Fibroblast of villous mesenchyme (primary cell): ENCODE results near the gene SH3RF3. TPM values are rescaled to one million over a fixed set of nuclear protein-coding genes. Genes with fewer than 3 reads are reported as not detected.

Source experiments
- DNase-seq: peaks from one replicate; pipeline ENCODE4 v3.0.0-alpha.2; 2010; ENCODE audit warnings: low read depth
- H3K4me3 ChIP-seq: 2 replicates; pipeline ENCODE4 v1.5.1; 2011; ENCODE audit warnings: low read depth, mild to moderate bottlenecking, low read length
- total RNA-seq: library from RNA; depleted of rRNA; stranded (reverse); fragments of >200 nt; gene quantifications from 2 replicates; pipeline ENCODE4 v1.2.3, GENCODE V29; 2012
- TF ChIP-seq, protein P1 (sequence below): IDR thresholded peaks from 2 replicates; pipeline ENCODE4 v1.5.1; 2012; ENCODE audit warnings: low read depth, mild to moderate bottlenecking, low read length; ENCODE audit not compliant: insufficient read depth

Gene SH3RF3
- total RNA-seq, 1 donor: 13.4 TPM

DNA sequence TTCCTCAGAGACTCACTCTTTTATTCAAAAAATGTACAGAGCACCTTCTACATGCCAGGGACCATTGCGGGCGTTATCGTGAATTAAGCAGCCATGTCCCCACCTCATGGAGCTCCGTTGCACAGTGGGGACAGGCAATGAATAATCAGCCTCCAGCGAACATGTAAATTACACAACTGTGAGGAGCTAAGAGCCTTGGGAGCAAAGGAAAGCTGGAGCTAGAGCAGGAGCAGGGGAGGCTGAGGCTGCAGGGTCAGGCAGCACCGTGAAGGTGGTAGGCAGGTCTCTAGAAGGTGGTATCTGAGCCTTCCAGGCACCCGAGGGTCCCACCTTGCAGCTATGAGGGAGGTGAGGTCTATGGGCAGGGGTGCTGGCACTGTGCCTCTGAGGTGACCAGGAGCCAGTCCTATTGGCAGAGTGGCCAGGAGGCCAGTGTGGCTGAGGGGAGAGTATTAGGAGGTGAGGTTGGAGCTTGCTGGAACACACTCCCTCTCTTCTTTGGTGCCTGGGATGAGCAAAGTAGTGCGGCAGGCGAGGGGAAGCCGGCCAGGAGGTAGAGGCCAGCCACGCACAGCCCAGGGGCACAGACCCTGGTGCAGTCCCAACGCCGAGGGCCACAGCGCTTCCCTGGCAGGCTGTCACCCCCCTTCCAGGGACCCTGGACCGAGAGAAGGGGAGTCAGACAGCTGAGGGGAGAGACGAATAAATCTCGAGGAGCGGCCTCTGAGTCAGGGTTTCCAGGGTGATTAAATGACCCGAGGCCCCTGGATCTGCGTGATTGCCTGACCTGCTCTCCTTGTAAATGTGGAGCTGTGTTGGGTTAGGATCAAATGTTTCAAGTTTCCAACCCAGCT, 317.5 kb downstream of the SH3RF3 start:
- H3K4me3 ChIP-seq: no peak overlapping the region
- DNase-seq: no peak
- TF ChIP-seq, protein P1, sequence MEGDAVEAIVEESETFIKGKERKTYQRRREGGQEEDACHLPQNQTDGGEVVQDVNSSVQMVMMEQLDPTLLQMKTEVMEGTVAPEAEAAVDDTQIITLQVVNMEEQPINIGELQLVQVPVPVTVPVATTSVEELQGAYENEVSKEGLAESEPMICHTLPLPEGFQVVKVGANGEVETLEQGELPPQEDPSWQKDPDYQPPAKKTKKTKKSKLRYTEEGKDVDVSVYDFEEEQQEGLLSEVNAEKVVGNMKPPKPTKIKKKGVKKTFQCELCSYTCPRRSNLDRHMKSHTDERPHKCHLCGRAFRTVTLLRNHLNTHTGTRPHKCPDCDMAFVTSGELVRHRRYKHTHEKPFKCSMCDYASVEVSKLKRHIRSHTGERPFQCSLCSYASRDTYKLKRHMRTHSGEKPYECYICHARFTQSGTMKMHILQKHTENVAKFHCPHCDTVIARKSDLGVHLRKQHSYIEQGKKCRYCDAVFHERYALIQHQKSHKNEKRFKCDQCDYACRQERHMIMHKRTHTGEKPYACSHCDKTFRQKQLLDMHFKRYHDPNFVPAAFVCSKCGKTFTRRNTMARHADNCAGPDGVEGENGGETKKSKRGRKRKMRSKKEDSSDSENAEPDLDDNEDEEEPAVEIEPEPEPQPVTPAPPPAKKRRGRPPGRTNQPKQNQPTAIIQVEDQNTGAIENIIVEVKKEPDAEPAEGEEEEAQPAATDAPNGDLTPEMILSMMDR: no peak

DNA sequence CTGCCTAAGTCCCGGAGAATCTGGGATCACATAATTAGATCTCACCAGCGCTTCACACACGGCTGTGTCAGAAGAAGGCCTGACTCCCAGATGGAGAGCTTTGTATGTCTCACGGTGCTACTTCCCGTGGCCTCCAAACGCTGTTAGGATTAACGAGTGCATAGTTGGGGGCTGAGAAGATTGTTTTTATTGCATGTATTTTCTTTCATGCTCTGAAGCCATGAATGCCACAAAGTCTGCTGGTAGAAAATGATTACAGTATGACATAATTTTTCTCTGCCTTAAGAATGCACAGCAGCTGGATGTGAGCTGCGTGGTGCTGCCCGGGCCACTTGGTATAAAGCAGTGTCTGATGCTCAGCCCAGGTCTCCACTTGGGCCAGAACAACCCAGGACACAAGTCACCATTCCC, 318.3 kb downstream of the SH3RF3 start:
- DNase-seq: peak; percentile 98
- no peak overlapping the region for H3K4me3 ChIP-seq
- TF ChIP-seq, protein P1: no peak

DNA sequence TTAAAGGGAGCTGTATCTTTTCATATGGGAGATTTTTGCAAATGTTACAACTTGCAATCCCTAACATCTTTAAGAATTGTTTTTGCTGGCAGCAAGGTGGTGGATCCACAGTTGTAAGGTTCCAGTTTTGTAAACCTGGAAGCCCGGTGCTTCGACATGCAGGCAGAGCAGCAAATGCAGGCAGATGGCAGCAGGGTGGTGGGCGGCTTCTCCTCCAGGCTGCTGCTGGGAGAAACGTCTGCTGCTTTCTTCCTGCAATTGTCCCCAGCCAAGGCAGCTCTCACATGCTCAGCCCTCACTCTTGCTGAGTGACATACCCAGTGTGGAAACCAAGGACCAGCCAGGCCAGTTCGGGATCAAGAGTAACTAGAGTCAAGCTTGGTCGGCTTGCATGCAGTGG, 318.8 kb downstream of the SH3RF3 start:
- H3K4me3 ChIP-seq: no peak overlapping the region
- no peak for DNase-seq
- TF ChIP-seq, protein P1: no peak

DNA sequence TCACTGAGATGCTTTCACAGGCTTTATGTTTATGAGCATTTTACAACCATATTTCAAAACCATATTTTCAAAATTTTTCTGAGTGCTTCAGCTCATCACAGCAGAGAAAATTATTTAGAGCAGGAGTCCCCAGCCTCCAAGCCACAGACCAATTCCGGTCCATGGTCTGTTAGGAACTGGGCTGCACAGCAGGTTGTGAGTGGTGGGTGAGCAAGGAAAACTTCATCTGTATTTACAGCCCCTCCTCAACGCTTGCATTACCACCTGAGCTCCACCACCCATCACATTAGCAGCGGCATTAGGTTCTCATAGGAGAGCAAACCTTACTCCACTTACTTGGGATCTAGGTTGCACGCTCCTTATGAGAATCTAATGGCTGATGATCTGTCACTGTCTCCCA, 319.2 kb downstream of the SH3RF3 start:
- no peak for DNase-seq
- TF ChIP-seq, protein P1: no peak
- H3K4me3 ChIP-seq: no peak overlapping the region

DNA sequence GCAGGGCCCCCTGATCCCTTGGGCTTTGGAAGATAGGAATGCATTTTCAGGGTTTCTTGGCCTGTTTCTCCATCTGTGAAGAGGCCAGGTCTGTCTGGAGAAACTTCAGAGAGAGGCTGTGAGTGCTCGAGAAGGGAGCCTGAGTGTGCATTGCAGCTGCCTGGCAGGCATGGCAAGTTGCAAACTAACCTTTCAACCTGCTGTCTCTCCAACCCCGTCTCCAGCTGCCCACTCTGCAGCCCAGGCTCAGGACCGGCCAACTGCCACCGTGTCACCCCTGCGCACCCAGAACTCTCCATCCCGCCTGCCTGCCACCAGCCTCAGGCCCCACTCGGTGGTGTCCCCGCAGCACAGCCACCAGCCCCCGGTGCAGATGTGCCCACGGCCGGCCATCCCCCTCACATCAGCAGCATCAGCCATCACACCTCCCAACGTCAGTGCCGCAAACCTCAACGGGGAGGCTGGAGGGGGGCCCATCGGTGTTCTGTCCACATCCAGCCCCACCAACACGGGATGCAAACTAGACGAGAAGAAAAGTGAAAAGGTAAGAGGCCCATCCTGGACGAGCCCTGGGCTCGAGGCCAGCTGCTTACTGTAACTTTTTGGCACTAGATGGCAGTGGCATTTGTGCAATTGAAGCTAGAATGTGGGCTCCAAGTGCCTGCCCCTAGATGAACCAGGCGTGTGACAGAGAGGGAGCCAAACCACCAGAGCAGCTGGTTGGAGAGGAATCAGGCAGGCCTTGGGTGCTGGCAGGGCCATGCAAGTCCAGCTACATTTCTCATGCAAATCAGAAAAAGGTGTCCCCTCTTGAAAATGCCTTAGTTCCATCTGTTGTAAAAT, 320.2 kb downstream of the SH3RF3 start:
- no peak for DNase-seq
- TF ChIP-seq, protein P1: no peak
- no peak overlapping the region for H3K4me3 ChIP-seq

DNA sequence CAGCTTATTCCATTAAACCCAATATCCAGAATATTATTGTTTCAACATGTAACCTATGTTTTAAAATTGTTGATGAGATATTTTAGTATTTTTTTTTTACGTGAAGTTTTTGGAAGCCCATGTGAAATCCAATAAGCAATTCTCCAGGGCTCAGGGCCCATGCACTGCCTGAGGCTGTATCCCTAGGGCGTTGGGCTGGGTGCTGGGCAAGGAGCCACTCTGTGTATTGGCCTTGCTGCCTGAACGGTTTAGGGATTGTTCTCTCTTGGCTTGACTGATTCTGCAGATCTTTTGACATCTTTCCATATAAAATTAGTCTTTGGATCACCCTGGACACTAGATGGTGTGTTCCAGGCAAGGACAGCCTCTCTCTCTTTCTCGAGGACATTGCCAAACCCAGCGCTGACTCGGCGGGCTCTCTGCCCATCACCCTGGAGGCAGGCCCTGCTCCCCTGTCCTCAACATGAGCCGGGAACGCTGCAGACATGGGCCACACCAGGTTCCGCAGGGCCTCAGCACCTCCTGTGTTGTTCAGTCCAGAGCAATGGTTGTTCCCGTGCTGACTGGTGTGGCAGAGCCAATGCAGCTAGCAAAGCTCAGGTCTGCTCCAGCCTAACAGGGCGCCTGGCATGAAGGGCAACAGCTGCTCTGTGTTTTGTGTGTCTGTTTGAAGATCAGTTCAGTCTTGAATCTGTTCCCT, 321.7 kb downstream of the SH3RF3 start:
- no peak for DNase-seq
- no peak overlapping the region for H3K4me3 ChIP-seq
- TF ChIP-seq, protein P1: no peak
